Measurements from ENCODE around the gene NPPC.
"Not testable (repeated sequence)": the region's sequence is repeated elsewhere in the genome, so short reads cannot be mapped to it uniquely, and the experiment has no call there.

Gene NPPC

GRCh38 chr2:231884438-231885140 is 41.6 kb downstream of the NPPC start:
- TF ChIP-seq SUZ12 (IDR thresholded peaks at IDR 0.05; ENCODE audit: extremely low read depth, insufficient read depth, insufficient read length): no peak
- TF ChIP-seq ZNF274 (IDR thresholded peaks at IDR 0.05; ENCODE audit: low read depth, low read length): no peak
- peaks cover 4% of the 10 kb centered on the region; the same call in 1 of the 2 replicates for H3K9me3 ChIP-seq (ENCODE audit: insufficient read depth, low read length)
- H3K36me3 ChIP-seq (ENCODE audit: insufficient read depth, insufficient read length, low read length): no peaks in the 10 kb centered on the region
- DNase-seq (ENCODE audit: low read depth, low spot score): no peak
- peaks cover 3% of the 10 kb centered on the region for H3K4me1 ChIP-seq (ENCODE audit: insufficient read depth, insufficient read length)
- no peak overlapping the region for H3K9ac ChIP-seq (ENCODE audit: insufficient read length, low read depth)
- H3K4me3 ChIP-seq (ENCODE audit: insufficient read length, low read depth): no peak overlapping the region
- no peaks in the 10 kb centered on the region for H3K27me3 ChIP-seq (ENCODE audit: insufficient read depth, insufficient read length)

GRCh38 chr2:231883468-231883881 is 42.7 kb downstream of the NPPC start:
- Histone ChIP-seq H3K36me3 (ENCODE audit: insufficient read depth, insufficient read length, low read length) (no peaks in the 10 kb centered on the region), H3K9me3 (ENCODE audit: insufficient read depth, low read length) (peaks cover 4% of the 10 kb centered on the region; the same call in 1 of the 2 replicates), H3K9ac (ENCODE audit: insufficient read length, low read depth) (no peak overlapping the region), H3K27me3 (ENCODE audit: insufficient read depth, insufficient read length) (no peaks in the 10 kb centered on the region), H3K4me3 (ENCODE audit: insufficient read length, low read depth) (no peak overlapping the region), H3K4me1 (ENCODE audit: insufficient read depth, insufficient read length) (peaks cover 3% of the 10 kb centered on the region)
- DNase-seq (ENCODE audit: low read depth, low spot score): no peak
- TF ChIP-seq SUZ12 (IDR thresholded peaks at IDR 0.05; ENCODE audit: extremely low read depth, insufficient read depth, insufficient read length): no peak
- TF ChIP-seq ZNF274 (IDR thresholded peaks at IDR 0.05; ENCODE audit: low read depth, low read length): no peak
- no peak for TF ChIP-seq YY1 (IDR thresholded peaks at IDR 0.05; ENCODE audit: insufficient read depth, insufficient read length)

DNA sequence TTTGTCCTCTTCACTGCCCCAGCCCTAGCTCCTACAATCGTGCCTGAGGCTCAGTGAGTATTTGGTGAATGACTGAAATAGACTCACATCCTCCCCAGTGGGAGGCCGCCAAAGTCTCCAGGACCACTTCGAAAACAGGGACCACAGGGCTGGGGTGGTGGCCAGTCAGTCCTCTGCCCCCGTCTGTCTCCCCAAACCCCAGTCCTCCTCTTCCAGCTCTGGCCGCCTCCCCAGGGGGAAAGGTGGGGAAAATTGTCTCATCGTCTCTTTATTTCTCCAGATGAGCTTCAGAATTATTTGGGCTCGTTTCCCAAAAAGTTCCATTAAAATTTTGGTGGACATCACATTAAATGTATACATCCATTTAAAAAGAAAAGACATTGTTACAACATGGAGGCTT is 43.5 kb downstream of the NPPC start:
- no peaks in the 10 kb centered on the region for H3K27me3 ChIP-seq (ENCODE audit: insufficient read depth, insufficient read length)
- no peak for DNase-seq (ENCODE audit: low read depth, low spot score)
- H3K4me3 ChIP-seq (ENCODE audit: insufficient read length, low read depth): no peak overlapping the region
- peaks cover 4% of the 10 kb centered on the region; the same call in 1 of the 2 replicates for H3K9me3 ChIP-seq (ENCODE audit: insufficient read depth, low read length)
- no peaks in the 10 kb centered on the region for H3K36me3 ChIP-seq (ENCODE audit: insufficient read depth, insufficient read length, low read length)
- H3K4me1 ChIP-seq (ENCODE audit: insufficient read depth, insufficient read length): peaks cover 4% of the 10 kb centered on the region
- no peak overlapping the region for H3K9ac ChIP-seq (ENCODE audit: insufficient read length, low read depth)
- TF ChIP-seq SUZ12 (IDR thresholded peaks at IDR 0.05; ENCODE audit: extremely low read depth, insufficient read depth, insufficient read length) (no peak), YY1 (IDR thresholded peaks at IDR 0.05; ENCODE audit: insufficient read depth, insufficient read length) (no peak), ZNF274 (IDR thresholded peaks at IDR 0.05; ENCODE audit: low read depth, low read length) (no peak)

DNA sequence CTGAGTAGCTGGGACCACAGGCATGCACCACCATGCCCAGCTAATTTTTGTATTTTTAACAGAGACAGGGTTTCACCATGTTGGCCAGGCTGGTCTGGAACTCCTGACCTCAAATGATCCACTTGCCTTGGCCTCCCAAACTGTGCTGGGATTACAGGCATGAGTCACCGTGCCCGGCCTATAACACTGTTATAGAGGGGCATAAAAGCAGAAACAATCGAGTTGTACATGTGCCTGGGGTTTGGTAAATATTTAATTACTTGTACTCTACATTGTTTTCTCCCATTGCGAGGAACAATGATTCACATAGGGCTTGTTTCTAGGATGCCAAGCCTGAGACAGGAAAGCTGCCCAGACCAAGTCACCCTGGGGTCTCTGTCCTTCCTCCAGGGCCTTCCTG is 45.8 kb downstream of the NPPC start:
- not testable (repeated sequence) for H3K27me3 ChIP-seq (ENCODE audit: insufficient read depth, insufficient read length); H3K4me3 ChIP-seq (ENCODE audit: insufficient read length, low read depth); H3K9me3 ChIP-seq (ENCODE audit: insufficient read depth, low read length); H3K36me3 ChIP-seq (ENCODE audit: insufficient read depth, insufficient read length, low read length); H3K9ac ChIP-seq (ENCODE audit: insufficient read length, low read depth); H3K4me1 ChIP-seq (ENCODE audit: insufficient read depth, insufficient read length); DNase-seq (ENCODE audit: low read depth, low spot score)

GRCh38 chr2:231879216-231879615 is 47.0 kb downstream of the NPPC start:
- DNase-seq (ENCODE audit: low read depth, low spot score): no peak
- Histone ChIP-seq H3K9me3 (ENCODE audit: insufficient read depth, low read length) (no peaks in the 10 kb centered on the region), H3K4me1 (ENCODE audit: insufficient read depth, insufficient read length) (peaks cover 7% of the 10 kb centered on the region), H3K36me3 (ENCODE audit: insufficient read depth, insufficient read length, low read length) (no peaks in the 10 kb centered on the region), H3K4me3 (ENCODE audit: insufficient read length, low read depth) (no peak overlapping the region), H3K27me3 (ENCODE audit: insufficient read depth, insufficient read length) (no peaks in the 10 kb centered on the region), H3K9ac (ENCODE audit: insufficient read length, low read depth) (no peak overlapping the region)
- TF ChIP-seq ZNF274 (IDR thresholded peaks at IDR 0.05; ENCODE audit: low read depth, low read length): no peak
- TF ChIP-seq YY1 (IDR thresholded peaks at IDR 0.05; ENCODE audit: insufficient read depth, insufficient read length): no peak
- no peak for TF ChIP-seq SUZ12 (IDR thresholded peaks at IDR 0.05; ENCODE audit: extremely low read depth, insufficient read depth, insufficient read length)

GRCh38 chr2:231877533-231878456 is 48.4 kb downstream of the NPPC start:
- Histone ChIP-seq H3K36me3 (ENCODE audit: insufficient read depth, insufficient read length, low read length) (no peaks in the 10 kb centered on the region), H3K4me1 (ENCODE audit: insufficient read depth, insufficient read length) (peaks cover 7% of the 10 kb centered on the region), H3K27me3 (ENCODE audit: insufficient read depth, insufficient read length) (no peaks in the 10 kb centered on the region), H3K4me3 (ENCODE audit: insufficient read length, low read depth) (no peak overlapping the region), H3K9ac (ENCODE audit: insufficient read length, low read depth) (no peak overlapping the region), H3K9me3 (ENCODE audit: insufficient read depth, low read length) (no peaks in the 10 kb centered on the region)
- no peak for DNase-seq (ENCODE audit: low read depth, low spot score)
- TF ChIP-seq SUZ12 (IDR thresholded peaks at IDR 0.05; ENCODE audit: extremely low read depth, insufficient read depth, insufficient read length) (no peak), YY1 (IDR thresholded peaks at IDR 0.05; ENCODE audit: insufficient read depth, insufficient read length) (no peak), ZNF274 (IDR thresholded peaks at IDR 0.05; ENCODE audit: low read depth, low read length) (no peak)

- Histone ChIP-seq H3K4me1 (ENCODE audit: insufficient read depth, insufficient read length) (peaks cover 4% of the 10 kb centered on the region), H3K9ac (ENCODE audit: insufficient read length, low read depth) (no peak overlapping the region), H3K27me3 (ENCODE audit: insufficient read depth, insufficient read length) (peaks cover 8% of the 10 kb centered on the region), H3K36me3 (ENCODE audit: insufficient read depth, insufficient read length, low read length) (no peaks in the 10 kb centered on the region), H3K4me3 (ENCODE audit: insufficient read length, low read depth) (no peak overlapping the region), H3K9me3 (ENCODE audit: insufficient read depth, low read length) (no peaks in the 10 kb centered on the region)
- TF ChIP-seq SUZ12 (IDR thresholded peaks at IDR 0.05; ENCODE audit: extremely low read depth, insufficient read depth, insufficient read length): no peak
- no peak for TF ChIP-seq ZNF274 (IDR thresholded peaks at IDR 0.05; ENCODE audit: low read depth, low read length)
- TF ChIP-seq YY1 (IDR thresholded peaks at IDR 0.05; ENCODE audit: insufficient read depth, insufficient read length): no peak
- DNase-seq (ENCODE audit: low read depth, low spot score): no peak
Measured at GRCh38 chr2:231874944-231875343, 51.3 kb downstream of the NPPC start.
